H7 (cell line): Measurements from ENCODE around the gene SH2D1B. TPM values are rescaled to one million over a fixed set of nuclear protein-coding genes. Genes with fewer than 3 reads are reported as not detected.

Source experiments
- DNase-seq: peaks from one replicate; pipeline ENCODE4 v3.0.0; 2012
- H3K27me3 ChIP-seq: 2 replicates; pipeline ENCODE4 v1.6.0; 2011; ENCODE audit warnings: mild to moderate bottlenecking, low read length; ENCODE audit not compliant: control insufficient read depth, insufficient read depth
- H3K36me3 ChIP-seq: replicated peaks from 2 replicates; pipeline ENCODE4 v1.5.1; 2011; ENCODE audit warnings: low read length; ENCODE audit not compliant: control insufficient read depth, insufficient read depth
- H3K4me3 ChIP-seq: 2 replicates; pipeline ENCODE4 v1.5.1; 2011; ENCODE audit warnings: low read depth, mild to moderate bottlenecking, control low read depth, low read length, moderate library complexity; ENCODE audit not compliant: insufficient read depth
- total RNA-seq: library from RNA; depleted of rRNA; stranded (reverse); fragments of >200 nt; shearing (Covaris generic); gene quantifications from 2 replicates; pipeline ENCODE4 v1.2.3, GENCODE V29; 2014

The SH2D1B gene
- total RNA-seq, 1 experiment from 2014 or later, result not detected

GRCh38 chr1:162416909-162417308 lies 5.0 kb upstream of the SH2D1B start:
- H3K4me3 ChIP-seq, result no peak overlapping the region
- DNase-seq, result no peak

GRCh38 chr1:162416215-162416614 lies 4.3 kb upstream of the SH2D1B start:
- no peaks in the 10 kb centered on the region for H3K27me3 ChIP-seq
- H3K4me3 ChIP-seq, result no peak overlapping the region
- no peaks in the 10 kb centered on the region for H3K36me3 ChIP-seq
- DNase-seq, result no peak

More at GRCh38 chr1:162416909-162417308, 5.0 kb upstream of the SH2D1B start:
- Histone ChIP-seq H3K36me3 (no peaks in the 10 kb centered on the region), H3K27me3 (no peaks in the 10 kb centered on the region)

DNA sequence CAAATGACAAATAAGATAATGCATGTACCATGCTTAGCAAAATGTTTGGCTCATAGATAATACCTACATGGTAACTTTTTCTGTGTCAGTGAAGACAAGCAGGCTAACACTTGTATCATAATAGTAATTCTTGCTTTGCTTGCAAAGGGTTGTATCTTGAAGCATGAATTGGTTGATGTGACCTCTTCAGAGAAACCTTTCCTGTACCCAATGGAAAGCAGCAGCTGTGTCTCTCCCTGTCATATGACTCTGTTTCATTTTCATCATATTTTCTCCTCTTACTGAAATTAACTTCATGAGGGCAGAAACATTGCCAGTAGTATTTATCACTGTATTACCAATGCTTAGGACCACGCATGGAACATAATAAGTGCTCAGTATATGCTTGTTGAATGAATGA lies 4.4 kb downstream of the SH2D1B start:
- H3K27me3 ChIP-seq, result no peaks in the 10 kb centered on the region
- DNase-seq, result no peak
- no peak overlapping the region for H3K4me3 ChIP-seq
- no peaks in the 10 kb centered on the region for H3K36me3 ChIP-seq

GRCh38 chr1:162406811-162407210 lies 5.1 kb downstream of the SH2D1B start:
- Histone ChIP-seq H3K27me3 (no peaks in the 10 kb centered on the region), H3K4me3 (no peak overlapping the region), H3K36me3 (no peaks in the 10 kb centered on the region)
- DNase-seq, result no peak

GRCh38 chr1:162405800-162406199 lies 6.1 kb downstream of the SH2D1B start:
- Histone ChIP-seq H3K4me3 (no peak overlapping the region), H3K27me3 (no peaks in the 10 kb centered on the region), H3K36me3 (no peaks in the 10 kb centered on the region)
- no peak for DNase-seq

- no peak overlapping the region for H3K4me3 ChIP-seq
Measured at GRCh38 chr1:162404550-162405160, 7.3 kb downstream of the SH2D1B start.

GRCh38 chr1:162400790-162401355 lies 11.1 kb downstream of the SH2D1B start:
- no peak for DNase-seq
- Histone ChIP-seq H3K27me3 (no peaks in the 10 kb centered on the region), H3K4me3 (no peak overlapping the region), H3K36me3 (no peaks in the 10 kb centered on the region)

More at GRCh38 chr1:162404550-162405160, 7.3 kb downstream of the SH2D1B start:
- Histone ChIP-seq H3K36me3 (no peaks in the 10 kb centered on the region), H3K27me3 (no peaks in the 10 kb centered on the region)
- DNase-seq, result no peak

GRCh38 chr1:162398999-162399580 lies 12.8 kb downstream of the SH2D1B start:
- Histone ChIP-seq H3K36me3 (no peaks in the 10 kb centered on the region), H3K27me3 (no peaks in the 10 kb centered on the region), H3K4me3 (no peak overlapping the region)
- DNase-seq, result no peak

DNA sequence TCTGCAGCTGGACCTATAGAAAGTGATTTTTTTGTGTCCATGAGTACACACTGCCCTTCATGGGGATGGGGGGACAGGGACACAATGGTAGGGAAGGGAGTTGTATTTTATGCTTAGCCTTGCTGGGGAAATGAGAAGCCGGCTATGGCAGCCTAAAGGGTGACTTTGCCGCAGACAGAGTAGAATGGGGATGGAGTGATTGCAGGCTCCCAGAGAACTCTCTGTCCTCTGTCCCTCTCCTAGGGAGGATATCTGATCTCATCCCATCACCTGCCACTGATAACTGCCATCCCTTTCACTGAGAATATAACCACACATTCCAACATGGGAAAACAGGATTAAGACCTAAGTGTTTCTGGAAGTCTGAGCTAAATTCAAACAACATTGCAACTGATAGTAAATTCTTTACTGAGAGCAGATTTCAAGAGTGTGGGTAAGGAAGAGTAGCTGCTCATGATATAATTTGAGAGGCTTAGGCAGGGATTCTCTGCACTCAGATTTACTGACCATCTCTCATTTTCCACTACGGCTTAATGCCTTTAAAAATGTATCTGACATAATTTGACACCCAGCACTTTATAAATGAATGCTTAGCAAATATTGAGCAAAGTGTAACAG lies 13.9 kb downstream of the SH2D1B start:
- H3K4me3 ChIP-seq, result no peak overlapping the region
- no peaks in the 10 kb centered on the region for H3K36me3 ChIP-seq
- no peak for DNase-seq
- no peaks in the 10 kb centered on the region for H3K27me3 ChIP-seq

DNA sequence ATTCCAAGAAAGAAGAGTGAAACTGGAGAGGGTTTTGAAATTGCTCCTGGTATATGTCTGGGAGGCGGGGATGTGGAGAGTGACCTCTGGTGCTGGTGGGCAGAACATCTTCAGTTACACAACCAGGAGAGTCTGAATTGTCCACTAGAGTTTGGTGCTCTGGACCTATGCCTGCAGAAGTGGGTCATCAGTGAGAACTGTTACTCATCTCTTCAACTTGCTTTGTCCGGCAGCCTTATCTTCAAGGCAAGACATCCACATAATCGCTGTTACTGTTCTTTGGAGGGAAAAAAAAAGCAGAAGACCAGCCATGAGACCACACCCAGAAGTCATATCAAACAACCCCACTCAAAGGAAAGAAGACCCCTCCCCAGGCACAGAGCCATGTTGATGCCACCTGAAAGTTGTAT lies 14.9 kb downstream of the SH2D1B start:
- H3K27me3 ChIP-seq, result no peaks in the 10 kb centered on the region
- H3K36me3 ChIP-seq, result no peaks in the 10 kb centered on the region
- DNase-seq, result no peak
- no peak overlapping the region for H3K4me3 ChIP-seq

GRCh38 chr1:162396201-162396906 lies 15.6 kb downstream of the SH2D1B start:
- H3K36me3 ChIP-seq, result no peaks in the 10 kb centered on the region
- H3K27me3 ChIP-seq, result no peaks in the 10 kb centered on the region
- no peak for DNase-seq
- no peak overlapping the region for H3K4me3 ChIP-seq

GRCh38 chr1:162391790-162392563 lies 20.0 kb downstream of the SH2D1B start:
- Histone ChIP-seq H3K27me3 (no peaks in the 10 kb centered on the region), H3K36me3 (no peaks in the 10 kb centered on the region), H3K4me3 (no peak overlapping the region)
- DNase-seq, result peak; percentile 60

DNA sequence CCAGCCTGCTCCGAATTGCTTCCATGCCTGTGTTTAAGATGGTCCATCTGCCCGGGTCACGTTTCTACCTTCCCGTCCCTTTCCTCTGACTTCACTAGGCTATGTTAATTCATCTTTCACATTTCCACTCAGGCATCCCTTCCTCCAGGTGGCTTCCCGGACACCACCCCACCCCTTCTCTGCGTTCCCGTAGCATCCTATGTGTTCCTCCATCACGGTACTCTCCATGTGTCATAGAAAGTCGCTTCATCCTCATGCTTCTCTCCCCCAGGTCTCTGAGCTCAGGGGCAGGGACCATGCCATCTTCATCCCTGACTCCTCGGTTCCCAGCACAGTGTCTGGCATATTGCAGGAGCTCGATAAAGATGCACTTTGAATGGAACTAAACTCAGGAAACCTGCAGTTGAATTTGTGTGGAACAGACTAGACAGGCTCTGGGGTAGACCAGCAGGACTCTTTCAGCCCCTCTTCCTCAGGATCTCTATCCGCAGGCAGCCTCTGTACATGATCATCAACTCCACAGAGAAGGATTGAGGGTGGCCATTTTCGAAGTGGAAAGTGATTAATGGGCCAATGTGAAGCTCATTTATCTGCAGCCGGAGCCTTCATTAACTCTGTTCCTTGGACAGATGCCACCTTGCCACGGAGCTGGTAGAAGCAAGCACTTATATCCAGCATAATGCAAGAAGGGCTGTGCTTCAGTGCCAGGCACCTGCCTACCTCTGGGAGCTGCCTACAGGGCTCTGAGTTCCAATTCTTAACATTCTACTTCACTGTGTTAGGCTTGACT lies 21.3 kb downstream of the SH2D1B start:
- H3K36me3 ChIP-seq, result no peaks in the 10 kb centered on the region
- no peak overlapping the region for H3K4me3 ChIP-seq
- H3K27me3 ChIP-seq, result no peaks in the 10 kb centered on the region
- DNase-seq, result peak; percentile 13
